ENCODE data around the gene RENBP. TPM values are rescaled to one million over a fixed set of nuclear protein-coding genes. Genes with fewer than 3 reads are reported as not detected.

The RENBP gene
- total and polyA plus RNA-seq, 4 donors = 1.0 to 7.9 (median 7.0) TPM

DNA sequence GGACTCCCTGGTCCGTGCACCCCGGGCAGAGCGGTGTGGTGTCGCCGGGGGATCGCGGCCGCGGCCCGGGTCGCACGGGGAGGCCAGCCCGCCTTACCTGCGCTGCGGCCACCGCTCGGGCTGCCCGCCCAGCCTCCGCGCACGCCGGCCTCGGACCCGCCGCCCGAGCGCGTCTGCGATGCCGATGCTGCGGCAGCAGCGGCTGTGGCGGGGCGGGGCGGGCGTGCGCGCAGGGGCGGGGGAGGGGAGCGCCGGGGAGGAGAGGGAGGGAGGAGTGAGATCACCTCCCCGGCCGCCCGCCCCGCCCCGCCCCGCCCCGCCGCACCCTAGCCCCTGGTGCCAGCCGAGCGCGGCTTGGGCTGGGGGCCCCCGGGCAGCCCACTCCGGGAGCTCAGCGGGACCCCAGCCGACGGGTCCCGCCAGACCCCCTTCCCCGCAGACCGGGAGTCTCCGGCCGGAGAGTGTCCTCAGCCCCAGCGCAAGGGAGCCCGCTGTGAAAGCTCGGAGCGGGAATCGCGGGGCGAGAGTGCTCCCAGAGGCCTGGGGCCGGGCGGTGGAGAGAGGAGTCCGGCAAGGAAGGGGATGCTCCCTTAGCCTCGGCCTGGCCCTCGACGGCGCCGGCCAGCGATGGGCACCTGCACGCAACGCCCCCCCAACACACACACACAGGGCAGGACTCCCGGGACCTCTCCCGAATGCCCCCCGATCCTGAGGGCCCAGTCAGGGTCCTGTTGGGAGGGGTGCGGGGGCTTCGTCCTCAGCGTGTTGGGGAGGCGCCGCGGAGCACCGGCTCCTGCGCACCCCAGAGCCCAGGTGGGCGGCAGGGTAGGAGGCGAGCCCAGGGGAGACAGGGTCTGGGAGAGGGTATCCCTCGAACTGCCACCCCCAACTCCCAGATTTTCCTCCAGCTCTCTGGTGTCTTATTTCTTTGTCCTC, 58.2 kb downstream of the RENBP start, which contains the start of gene L1CAM:
L1CAM (minus strand) TSS at position 206 of the 936 bp plus-strand sequence. CDS start 10,337 bp downstream, outside the sequence.
- H3K36me3 ChIP-seq (ENCODE audit: control insufficient read depth in 4 of 4, insufficient read depth in 3 of 4, low read depth in 1 of 4, low read length in 3 of 4) = no peaks in the 10 kb centered on the region
- TF ChIP-seq NR2F2 (IDR thresholded peaks at IDR 0.05) = no peak
- TF ChIP-seq FOXA1 (IDR thresholded peaks at IDR 0.05) = no peak
- TF ChIP-seq, protein P1, sequence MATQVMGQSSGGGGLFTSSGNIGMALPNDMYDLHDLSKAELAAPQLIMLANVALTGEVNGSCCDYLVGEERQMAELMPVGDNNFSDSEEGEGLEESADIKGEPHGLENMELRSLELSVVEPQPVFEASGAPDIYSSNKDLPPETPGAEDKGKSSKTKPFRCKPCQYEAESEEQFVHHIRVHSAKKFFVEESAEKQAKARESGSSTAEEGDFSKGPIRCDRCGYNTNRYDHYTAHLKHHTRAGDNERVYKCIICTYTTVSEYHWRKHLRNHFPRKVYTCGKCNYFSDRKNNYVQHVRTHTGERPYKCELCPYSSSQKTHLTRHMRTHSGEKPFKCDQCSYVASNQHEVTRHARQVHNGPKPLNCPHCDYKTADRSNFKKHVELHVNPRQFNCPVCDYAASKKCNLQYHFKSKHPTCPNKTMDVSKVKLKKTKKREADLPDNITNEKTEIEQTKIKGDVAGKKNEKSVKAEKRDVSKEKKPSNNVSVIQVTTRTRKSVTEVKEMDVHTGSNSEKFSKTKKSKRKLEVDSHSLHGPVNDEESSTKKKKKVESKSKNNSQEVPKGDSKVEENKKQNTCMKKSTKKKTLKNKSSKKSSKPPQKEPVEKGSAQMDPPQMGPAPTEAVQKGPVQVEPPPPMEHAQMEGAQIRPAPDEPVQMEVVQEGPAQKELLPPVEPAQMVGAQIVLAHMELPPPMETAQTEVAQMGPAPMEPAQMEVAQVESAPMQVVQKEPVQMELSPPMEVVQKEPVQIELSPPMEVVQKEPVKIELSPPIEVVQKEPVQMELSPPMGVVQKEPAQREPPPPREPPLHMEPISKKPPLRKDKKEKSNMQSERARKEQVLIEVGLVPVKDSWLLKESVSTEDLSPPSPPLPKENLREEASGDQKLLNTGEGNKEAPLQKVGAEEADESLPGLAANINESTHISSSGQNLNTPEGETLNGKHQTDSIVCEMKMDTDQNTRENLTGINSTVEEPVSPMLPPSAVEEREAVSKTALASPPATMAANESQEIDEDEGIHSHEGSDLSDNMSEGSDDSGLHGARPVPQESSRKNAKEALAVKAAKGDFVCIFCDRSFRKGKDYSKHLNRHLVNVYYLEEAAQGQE (IDR thresholded peaks at IDR 0.05) = no peak
- no peak for TF ChIP-seq TAF1 (conservative IDR thresholded peaks at IDR 0.05)
- TF ChIP-seq, protein P2, sequence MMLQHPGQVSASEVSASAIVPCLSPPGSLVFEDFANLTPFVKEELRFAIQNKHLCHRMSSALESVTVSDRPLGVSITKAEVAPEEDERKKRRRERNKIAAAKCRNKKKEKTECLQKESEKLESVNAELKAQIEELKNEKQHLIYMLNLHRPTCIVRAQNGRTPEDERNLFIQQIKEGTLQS (IDR thresholded peaks at IDR 0.05) = no peak
- no peak for TF ChIP-seq FOXA2 (IDR thresholded peaks at IDR 0.05)
- TF ChIP-seq, protein P3, sequence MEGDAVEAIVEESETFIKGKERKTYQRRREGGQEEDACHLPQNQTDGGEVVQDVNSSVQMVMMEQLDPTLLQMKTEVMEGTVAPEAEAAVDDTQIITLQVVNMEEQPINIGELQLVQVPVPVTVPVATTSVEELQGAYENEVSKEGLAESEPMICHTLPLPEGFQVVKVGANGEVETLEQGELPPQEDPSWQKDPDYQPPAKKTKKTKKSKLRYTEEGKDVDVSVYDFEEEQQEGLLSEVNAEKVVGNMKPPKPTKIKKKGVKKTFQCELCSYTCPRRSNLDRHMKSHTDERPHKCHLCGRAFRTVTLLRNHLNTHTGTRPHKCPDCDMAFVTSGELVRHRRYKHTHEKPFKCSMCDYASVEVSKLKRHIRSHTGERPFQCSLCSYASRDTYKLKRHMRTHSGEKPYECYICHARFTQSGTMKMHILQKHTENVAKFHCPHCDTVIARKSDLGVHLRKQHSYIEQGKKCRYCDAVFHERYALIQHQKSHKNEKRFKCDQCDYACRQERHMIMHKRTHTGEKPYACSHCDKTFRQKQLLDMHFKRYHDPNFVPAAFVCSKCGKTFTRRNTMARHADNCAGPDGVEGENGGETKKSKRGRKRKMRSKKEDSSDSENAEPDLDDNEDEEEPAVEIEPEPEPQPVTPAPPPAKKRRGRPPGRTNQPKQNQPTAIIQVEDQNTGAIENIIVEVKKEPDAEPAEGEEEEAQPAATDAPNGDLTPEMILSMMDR (IDR thresholded peaks at IDR 0.05; ENCODE audit: low read depth, low read length, missing input control) = no peak
- no peak for TF ChIP-seq HNF4A (conservative IDR thresholded peaks at IDR 0.05)
- TF ChIP-seq, protein P4, sequence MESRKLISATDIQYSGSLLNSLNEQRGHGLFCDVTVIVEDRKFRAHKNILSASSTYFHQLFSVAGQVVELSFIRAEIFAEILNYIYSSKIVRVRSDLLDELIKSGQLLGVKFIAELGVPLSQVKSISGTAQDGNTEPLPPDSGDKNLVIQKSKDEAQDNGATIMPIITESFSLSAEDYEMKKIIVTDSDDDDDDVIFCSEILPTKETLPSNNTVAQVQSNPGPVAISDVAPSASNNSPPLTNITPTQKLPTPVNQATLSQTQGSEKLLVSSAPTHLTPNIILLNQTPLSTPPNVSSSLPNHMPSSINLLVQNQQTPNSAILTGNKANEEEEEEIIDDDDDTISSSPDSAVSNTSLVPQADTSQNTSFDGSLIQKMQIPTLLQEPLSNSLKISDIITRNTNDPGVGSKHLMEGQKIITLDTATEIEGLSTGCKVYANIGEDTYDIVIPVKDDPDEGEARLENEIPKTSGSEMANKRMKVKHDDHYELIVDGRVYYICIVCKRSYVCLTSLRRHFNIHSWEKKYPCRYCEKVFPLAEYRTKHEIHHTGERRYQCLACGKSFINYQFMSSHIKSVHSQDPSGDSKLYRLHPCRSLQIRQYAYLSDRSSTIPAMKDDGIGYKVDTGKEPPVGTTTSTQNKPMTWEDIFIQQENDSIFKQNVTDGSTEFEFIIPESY (IDR thresholded peaks at IDR 0.05) = no peak
- no peak for TF ChIP-seq RXRA (IDR thresholded peaks at IDR 0.05)
- TF ChIP-seq RAD21 (IDR thresholded peaks at IDR 0.05) = no peak
- no peak within 1 kb of the TSS for H3K4me3 ChIP-seq (ENCODE audit: low read depth in 1 of 3, low read length in 3 of 3)
- H3K27me3 ChIP-seq (ENCODE audit: control insufficient read depth in 4 of 4, insufficient read depth in 4 of 4, low read length in 3 of 4) = peaks cover 0 to 3% (median 1%) of the 10 kb centered on the region in 4 donors
- DNase-seq (ENCODE audit: low spot score) = no peak
- 4% methylated on average over 67 of the region's 94 CpGs for WGBS
- H3K9me3 ChIP-seq (ENCODE audit: control insufficient read depth in 4 of 4, low read length in 3 of 4) = no peaks in the 10 kb centered on the region
- H3K4me1 ChIP-seq (ENCODE audit: control insufficient read depth in 4 of 4, insufficient read depth in 4 of 4, low read length in 3 of 4) = peaks cover 0 to 2% (median 0%) of the 10 kb centered on the region in 4 donors
- H3K9ac ChIP-seq (ENCODE audit: low read depth in 1 of 2, low read length in 2 of 2) = no peak within 1 kb of the TSS
- H3K27ac ChIP-seq (ENCODE audit: low read depth in 1 of 2, low read length in 2 of 2) = no peak within 1 kb of the TSS

Small RNA genes lying within 50 kb of the gene (small RNA-seq; reads per million reads assigned to genes)
- not detected for gene MIR3202-1

Other genes with a start within 250 kb of the RENBP start
- gene BCAP31, start 220.3 kb downstream of the RENBP start, total RNA-seq = 100 to 1,000 TPM in 1 of 2 donors, 10 to 100 TPM in 1; 64.6 to 101 TPM
- 100 to 1,000 TPM; 136 to 158 TPM for gene BCAP31, start 220.3 kb downstream of the RENBP start, polyA plus RNA-seq
- 10 to 100 TPM in 1 of 2 donors, 1 to 10 TPM in 1; 5.6 to 10.8 TPM for gene ABCD1, start 219.8 kb downstream of the RENBP start, total RNA-seq
- 1 to 10 TPM; 4.0 to 9.6 TPM for gene ABCD1, start 219.8 kb downstream of the RENBP start, polyA plus RNA-seq
- gene PLXNB3, start 180.4 kb downstream of the RENBP start, total RNA-seq = under 1 TPM; 0.42 to 0.50 TPM
- gene PLXNB3, start 180.4 kb downstream of the RENBP start, polyA plus RNA-seq = under 1 TPM; 0.11 to 0.69 TPM
- gene SRPK3, start 163.6 kb downstream of the RENBP start, total RNA-seq = under 1 TPM in 1 of 2 donors, not detected in 1; 0.05 TPM
- gene SRPK3, start 163.6 kb downstream of the RENBP start, polyA plus RNA-seq = not detected
- gene IDH3G, start 150.3 kb downstream of the RENBP start, total RNA-seq = 10 to 100 TPM; 23.3 to 30.1 TPM
- 10 to 100 TPM; 32.0 to 40.9 TPM for gene IDH3G, start 150.3 kb downstream of the RENBP start, polyA plus RNA-seq
- 100 to 1,000 TPM; 125 to 150 TPM for gene SSR4, start 150.0 kb downstream of the RENBP start, total RNA-seq
- 100 to 1,000 TPM; 458 to 459 TPM for gene SSR4, start 150.0 kb downstream of the RENBP start, polyA plus RNA-seq
- 1 to 10 TPM in 1 of 2 donors, under 1 TPM in 1; 0.28 to 1.8 TPM for gene PDZD4, start 114.1 kb downstream of the RENBP start, total RNA-seq
- gene PDZD4, start 114.1 kb downstream of the RENBP start, polyA plus RNA-seq = 1 to 10 TPM in 1 of 2 donors, under 1 TPM in 1; 0.15 to 1.1 TPM
- under 1 TPM in 1 of 2 donors, not detected in 1; 0.59 TPM for gene L1CAM, start 58.5 kb downstream of the RENBP start, total RNA-seq
- gene L1CAM, start 58.5 kb downstream of the RENBP start, polyA plus RNA-seq = under 1 TPM; 0.28 to 0.39 TPM
- gene AVPR2, start 40.0 kb downstream of the RENBP start, total RNA-seq = not detected
- gene AVPR2, start 40.0 kb downstream of the RENBP start, polyA plus RNA-seq = under 1 TPM in 1 of 2 donors, not detected in 1; 0.05 TPM
- gene ARHGAP4, start 18.4 kb downstream of the RENBP start, total RNA-seq = 10 to 100 TPM; 12.5 to 28.1 TPM
- 1 to 10 TPM; 3.3 to 8.0 TPM for gene ARHGAP4, start 18.4 kb downstream of the RENBP start, polyA plus RNA-seq
- 10 to 100 TPM; 20.5 to 30.6 TPM for gene NAA10, start 9.6 kb downstream of the RENBP start, total RNA-seq
- gene NAA10, start 9.6 kb downstream of the RENBP start, polyA plus RNA-seq = 10 to 100 TPM; 58.2 to 58.8 TPM
- 10 to 100 TPM; 15.6 to 26.9 TPM for gene HCFC1, start 27.2 kb upstream of the RENBP start, total RNA-seq
- 10 to 100 TPM in 1 of 2 donors, 1 to 10 TPM in 1; 7.9 to 12.1 TPM for gene HCFC1, start 27.2 kb upstream of the RENBP start, polyA plus RNA-seq
- 1 to 10 TPM; 2.9 TPM for gene TMEM187, start 28.1 kb upstream of the RENBP start, total RNA-seq
- 1 to 10 TPM; 5.3 to 5.8 TPM for gene TMEM187, start 28.1 kb upstream of the RENBP start, polyA plus RNA-seq
- 10 to 100 TPM; 17.6 to 35.6 TPM for gene IRAK1, start 75.3 kb upstream of the RENBP start, total RNA-seq
- 10 to 100 TPM; 19.1 to 55.8 TPM for gene IRAK1, start 75.3 kb upstream of the RENBP start, polyA plus RNA-seq
- gene MECP2, start 153.1 kb upstream of the RENBP start, total RNA-seq = 10 to 100 TPM; 11.1 to 22.0 TPM
- 1 to 10 TPM; 6.9 to 8.8 TPM for gene MECP2, start 153.1 kb upstream of the RENBP start, polyA plus RNA-seq
- gene OPN1LW, start 199.6 kb upstream of the RENBP start, total RNA-seq = not detected
- not detected for gene OPN1LW, start 199.6 kb upstream of the RENBP start, polyA plus RNA-seq
- gene OPN1MW, start 238.0 kb upstream of the RENBP start, total RNA-seq = not detected
- gene OPN1MW, start 238.0 kb upstream of the RENBP start, polyA plus RNA-seq = not detected

Measured in liver (tissue), 10 donors.